Measurements from ENCODE around the gene DENND1A.

GRCh38 chr9:123402981-123403509, 526.9 kb downstream of the DENND1A start:
- TF ChIP-seq CTCF (IDR thresholded peaks at IDR 0.05; ENCODE audit: low read depth, low read length, missing input control) (no peak), TAF1 (conservative IDR thresholded peaks at IDR 0.05) (no peak), MAX (IDR thresholded peaks at IDR 0.05) (no peak)
